HUES48 (cell line): Measurements from ENCODE around the gene NRN1.
"Not testable (repeated sequence)": the region's sequence is repeated elsewhere in the genome, so short reads cannot be mapped to it uniquely, and the experiment has no call there.

Experiments
- H3K27ac ChIP-seq: one replicate; pipeline ENCODE4 v1.7.0; 2013; ENCODE audit warnings: low read depth, low read length, inconsistent platforms
- H3K27me3 ChIP-seq: 2 replicates; pipeline ENCODE4 v1.6.1; 2013; ENCODE audit warnings: mild to moderate bottlenecking, low read length; ENCODE audit not compliant: control insufficient read depth, insufficient read depth
- H3K36me3 ChIP-seq: 2 replicates; pipeline ENCODE4 v1.6.1; 2013; ENCODE audit warnings: low read length; ENCODE audit not compliant: control insufficient read depth, insufficient read depth
- H3K4me1 ChIP-seq: 2 replicates; pipeline ENCODE4 v1.6.1; 2013; ENCODE audit warnings: mild to moderate bottlenecking, low read length; ENCODE audit not compliant: control insufficient read depth, insufficient read depth
- H3K4me3 ChIP-seq: 2 replicates; pipeline ENCODE4 v1.5.1; 2013; ENCODE audit warnings: mild to moderate bottlenecking, low read depth, low read length
- H3K9ac ChIP-seq: 2 replicates; pipeline ENCODE4 v1.6.1; 2013; ENCODE audit warnings: mild to moderate bottlenecking, low read depth, low read length, moderate library complexity
- H3K9me3 ChIP-seq: 2 replicates; pipeline ENCODE4 v1.6.1; 2013; ENCODE audit warnings: low read length; ENCODE audit not compliant: control insufficient read depth, insufficient read depth

Gene NRN1, protein sequence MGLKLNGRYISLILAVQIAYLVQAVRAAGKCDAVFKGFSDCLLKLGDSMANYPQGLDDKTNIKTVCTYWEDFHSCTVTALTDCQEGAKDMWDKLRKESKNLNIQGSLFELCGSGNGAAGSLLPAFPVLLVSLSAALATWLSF

GRCh38 chr6:6006428-6007365 is at the start of gene NRN1:
NRN1 (minus strand) TSS chr6:6006925; CDS start chr6:6006749, 176 bp downstream.
- Histone ChIP-seq H3K27me3 (peaks cover 82% of the 10 kb centered on the region), H3K36me3 (no peaks in the 10 kb centered on the region), H3K9me3 (no peaks in the 10 kb centered on the region), H3K4me1 (peaks cover 49% of the 10 kb centered on the region), H3K4me3 (peak within 1 kb of the TSS; percentile 71), H3K9ac (no peak within 1 kb of the TSS), H3K27ac (no peak within 1 kb of the TSS)

- Histone ChIP-seq H3K27me3 (no peaks in the 10 kb centered on the region), H3K4me3 (no peak overlapping the region), H3K9me3 (peaks cover 9% of the 10 kb centered on the region), H3K9ac (no peak overlapping the region), H3K4me1 (no peaks in the 10 kb centered on the region), H3K36me3 (no peaks in the 10 kb centered on the region), H3K27ac (no peak overlapping the region)
Measured at GRCh38 chr6:6052216-6052615, 45.5 kb upstream of the NRN1 start.

DNA sequence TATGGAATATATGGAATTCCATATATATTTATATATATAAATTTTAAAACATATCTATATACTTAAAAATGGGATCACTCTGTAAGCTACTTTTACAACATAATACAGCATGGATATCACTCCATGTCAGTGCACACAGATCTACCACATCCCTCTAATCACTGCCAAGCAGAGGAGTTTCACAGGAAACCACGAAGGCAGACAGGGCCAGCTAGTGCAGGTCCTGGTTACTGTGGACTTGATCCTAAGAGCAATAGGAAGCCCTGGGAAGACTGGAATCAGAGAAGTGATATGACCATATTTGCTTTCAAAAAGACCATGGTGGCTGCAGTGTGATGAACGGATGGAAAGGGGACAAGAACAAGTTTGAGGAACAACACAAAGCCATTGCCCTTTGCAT is 40.0 kb upstream of the NRN1 start:
- Histone ChIP-seq H3K9ac (no peak overlapping the region), H3K27ac (no peak overlapping the region), H3K9me3 (peaks cover 9% of the 10 kb centered on the region), H3K36me3 (no peaks in the 10 kb centered on the region), H3K4me1 (no peaks in the 10 kb centered on the region), H3K4me3 (no peak overlapping the region), H3K27me3 (no peaks in the 10 kb centered on the region)

GRCh38 chr6:6039946-6040509 is 33.3 kb upstream of the NRN1 start:
- Histone ChIP-seq H3K36me3 (no peaks in the 10 kb centered on the region), H3K9me3 (no peaks in the 10 kb centered on the region), H3K4me3 (no peak overlapping the region), H3K9ac (no peak overlapping the region), H3K27ac (no peak overlapping the region), H3K27me3 (no peaks in the 10 kb centered on the region), H3K4me1 (no peaks in the 10 kb centered on the region)

- Histone ChIP-seq H3K4me1 (no peaks in the 10 kb centered on the region), H3K27me3 (no peaks in the 10 kb centered on the region), H3K9me3 (no peaks in the 10 kb centered on the region), H3K4me3 (no peak overlapping the region), H3K27ac (no peak overlapping the region), H3K9ac (no peak overlapping the region), H3K36me3 (no peaks in the 10 kb centered on the region)
Measured at GRCh38 chr6:6037179-6037578, 30.5 kb upstream of the NRN1 start.

- Histone ChIP-seq H3K4me3 (no peak overlapping the region), H3K9ac (no peak overlapping the region), H3K9me3 (no peaks in the 10 kb centered on the region), H3K36me3 (no peaks in the 10 kb centered on the region), H3K27me3 (no peaks in the 10 kb centered on the region), H3K27ac (no peak overlapping the region), H3K4me1 (no peaks in the 10 kb centered on the region)
Measured at GRCh38 chr6:6033858-6034257, 27.1 kb upstream of the NRN1 start.

DNA sequence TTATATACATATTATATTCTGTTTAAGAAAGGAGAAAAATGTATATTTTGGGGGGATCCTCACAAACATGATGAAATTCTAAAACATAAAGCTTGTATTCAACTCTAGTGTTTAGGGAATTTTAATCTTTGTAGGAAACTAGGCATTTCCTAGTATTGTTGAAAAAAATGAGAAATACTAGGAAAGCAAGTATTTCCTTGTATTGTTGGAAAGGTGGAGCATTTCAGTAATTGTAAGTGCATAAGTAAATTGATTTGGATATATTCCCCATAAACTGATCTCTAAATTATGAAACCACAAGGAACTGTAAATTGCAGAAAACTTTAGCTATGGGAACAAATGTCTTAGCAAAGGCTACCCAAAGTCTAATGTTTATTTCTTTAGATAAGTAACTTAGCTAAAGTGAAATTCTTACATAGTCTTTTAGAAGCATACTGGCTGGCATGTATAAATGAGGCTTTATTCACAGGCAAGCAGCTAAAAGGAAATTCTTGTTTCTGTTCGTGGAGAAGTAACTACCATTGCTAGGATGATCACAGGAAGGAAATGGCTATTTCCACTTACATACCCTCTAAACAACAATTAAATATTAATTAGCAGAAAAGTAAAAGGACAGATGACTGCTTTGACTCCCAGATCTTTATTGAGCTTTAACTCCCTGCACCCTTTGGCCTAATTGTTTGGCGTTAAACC is 19.9 kb upstream of the NRN1 start:
- H3K9me3 ChIP-seq = no peaks in the 10 kb centered on the region
- H3K4me1 ChIP-seq = no peaks in the 10 kb centered on the region
- H3K36me3 ChIP-seq = no peaks in the 10 kb centered on the region
- H3K9ac ChIP-seq = no peak overlapping the region
- no peaks in the 10 kb centered on the region for H3K27me3 ChIP-seq
- H3K27ac ChIP-seq = no peak overlapping the region
- H3K4me3 ChIP-seq = no peak overlapping the region

- no peak overlapping the region for H3K4me3 ChIP-seq
- H3K27ac ChIP-seq = no peak overlapping the region
- H3K9ac ChIP-seq = no peak overlapping the region
- no peaks in the 10 kb centered on the region for H3K4me1 ChIP-seq
- no peaks in the 10 kb centered on the region for H3K9me3 ChIP-seq
- H3K36me3 ChIP-seq = no peaks in the 10 kb centered on the region
- no peaks in the 10 kb centered on the region for H3K27me3 ChIP-seq
Measured at GRCh38 chr6:6025736-6026135, 19.0 kb upstream of the NRN1 start.

DNA sequence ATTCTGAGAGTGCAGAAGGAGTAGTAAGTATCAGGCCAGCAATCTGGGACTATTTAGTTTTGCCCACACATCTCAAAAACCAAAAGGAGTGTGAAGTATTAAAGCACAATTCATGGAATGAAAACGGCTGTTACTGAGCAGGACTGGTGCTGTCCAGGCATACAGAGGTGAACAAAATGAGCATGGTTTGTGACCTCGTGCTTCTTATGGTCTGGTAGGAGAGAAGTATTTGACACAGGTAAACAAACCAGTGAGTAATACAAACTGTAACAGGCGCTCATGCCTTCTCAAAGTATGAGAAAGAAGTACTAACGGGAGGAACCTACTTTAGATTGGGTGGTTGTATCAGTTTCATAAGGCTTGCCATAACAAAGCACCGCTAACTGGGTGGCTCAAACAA is 17.5 kb upstream of the NRN1 start:
- Histone ChIP-seq H3K27me3 (peaks cover 3% of the 10 kb centered on the region; the same call in 1 of the 2 replicates), H3K36me3 (no peaks in the 10 kb centered on the region), H3K4me3 (no peak overlapping the region), H3K9me3 (no peaks in the 10 kb centered on the region), H3K9ac (no peak overlapping the region), H3K4me1 (no peaks in the 10 kb centered on the region), H3K27ac (no peak overlapping the region)

DNA sequence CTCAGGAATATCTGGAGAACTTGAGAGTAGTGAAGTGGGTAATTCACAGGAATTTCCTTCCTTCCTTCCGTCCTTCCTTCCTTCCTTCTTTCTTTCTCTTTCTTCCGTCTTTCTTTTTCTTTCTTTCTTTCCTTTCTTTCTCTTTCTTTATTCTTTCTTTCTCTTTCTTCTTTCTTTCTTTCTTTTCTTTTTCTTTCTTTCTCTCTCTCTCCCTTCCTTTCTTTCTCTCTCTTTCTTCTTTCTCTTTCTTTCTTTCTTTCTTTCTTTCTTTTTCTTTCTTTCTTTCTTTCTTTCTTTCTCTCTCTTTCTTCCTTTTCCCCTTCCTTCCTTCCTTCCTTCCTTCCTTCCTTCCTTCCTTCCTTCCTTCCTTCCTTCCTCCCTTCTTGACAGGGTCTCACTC is 16.1 kb upstream of the NRN1 start:
- not testable (repeated sequence) for H3K27me3 ChIP-seq, H3K27ac ChIP-seq, H3K4me1 ChIP-seq, H3K9ac ChIP-seq, H3K36me3 ChIP-seq, H3K9me3 ChIP-seq, H3K4me3 ChIP-seq
